A549 treated with Mapracorat at 1 μM for 4 hours (cell line): Measurements from ENCODE around the gene EMD. TPM values are rescaled to one million over a fixed set of nuclear protein-coding genes. Genes with fewer than 3 reads are reported as not detected.

ENCODE experiments used
- total RNA-seq: library from RNA; stranded (reverse); fragments of 200-300 nt; extraction: Qiagen RNA extraction; gene quantifications from 5 replicates; pipeline ENCODE4 v1.2.3, GENCODE V29; 2022

EMD gene
- 137 to 168 TPM (median 157 TPM) in 5 replicates for total RNA-seq

DNA sequence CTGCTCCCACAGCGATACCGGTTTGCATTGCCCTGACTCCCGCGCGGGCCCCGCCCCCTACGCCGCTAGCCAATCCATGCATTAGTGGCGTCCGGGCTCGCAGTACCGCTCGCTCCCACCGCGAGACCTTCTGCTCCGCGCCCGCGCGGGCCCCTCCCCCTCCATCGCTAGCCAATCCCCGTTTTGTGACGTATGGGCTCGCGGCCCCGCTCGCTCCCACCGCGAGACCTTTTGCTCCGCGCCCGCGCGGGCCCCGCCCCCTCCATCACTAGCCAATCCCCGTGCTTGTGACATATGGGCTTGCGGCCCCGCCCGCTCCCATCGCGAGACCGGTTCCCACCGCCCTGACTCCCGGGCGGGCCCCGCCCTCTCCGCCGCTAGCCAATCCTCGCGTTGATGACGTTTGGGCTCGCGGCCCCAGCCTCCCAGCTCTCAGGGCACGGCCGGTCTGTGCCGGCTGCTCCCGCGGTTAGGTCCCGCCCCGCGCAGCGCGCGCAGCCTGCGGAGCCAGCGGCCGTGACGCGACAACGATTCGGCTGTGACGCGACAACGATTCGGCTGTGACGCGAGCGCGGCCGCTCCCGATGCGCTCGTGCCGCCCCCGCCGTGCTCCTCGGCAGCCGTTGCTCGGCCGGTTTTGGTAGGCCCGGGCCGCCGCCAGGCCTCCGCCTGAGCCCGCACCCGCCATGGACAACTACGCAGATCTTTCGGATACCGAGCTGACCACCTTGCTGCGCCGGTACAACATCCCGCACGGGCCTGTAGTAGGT is at the start of gene EMD:
EMD (plus strand) TSS at position 497 of the 770 bp plus-strand sequence; CDS start at position 687, 190 bp downstream.

DNA sequence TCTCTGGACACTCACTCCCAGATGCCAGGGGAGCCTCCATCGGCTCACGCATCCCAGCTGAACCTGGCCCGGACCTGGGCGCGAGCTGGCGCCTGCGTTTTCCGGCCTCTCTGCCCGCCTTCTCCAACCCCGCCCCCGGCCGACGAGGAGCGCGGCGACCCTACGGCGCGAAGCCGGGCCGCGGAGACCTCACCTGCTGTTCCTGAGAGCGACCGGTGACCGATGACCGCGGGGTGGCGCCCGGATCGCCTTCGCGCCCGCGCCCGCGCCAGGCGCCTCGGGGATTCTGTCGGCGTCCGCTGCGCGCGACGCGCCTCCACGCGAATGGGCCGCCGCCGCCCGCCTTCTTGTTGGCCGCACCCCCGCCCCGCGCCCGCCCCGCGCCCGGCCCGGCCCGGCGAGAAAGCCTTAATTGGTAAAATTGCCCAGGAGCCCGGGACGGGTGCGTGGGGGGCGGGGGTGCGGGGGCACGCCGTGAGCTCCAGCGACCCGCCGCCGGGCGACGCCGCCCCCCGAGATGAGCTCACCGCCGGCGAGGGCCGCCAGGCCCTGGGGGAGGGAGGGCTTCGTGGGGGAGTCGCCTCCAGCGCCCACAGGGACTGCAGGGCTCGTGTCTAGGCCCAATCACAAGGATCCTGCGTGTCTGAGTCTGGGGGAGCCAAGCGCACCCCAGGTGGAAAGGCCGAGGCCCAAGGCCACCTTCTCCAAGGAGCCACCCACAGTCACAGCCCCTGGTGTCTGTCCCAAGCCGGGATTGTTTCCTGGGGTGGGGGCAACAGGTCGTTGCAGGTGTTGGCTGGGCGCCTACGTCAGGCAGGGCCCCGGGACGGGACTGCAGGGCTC is 4.6 kb upstream of the EMD start, which contains the start of gene FLNA:
FLNA (minus strand) TSS at position 322 of the 843 bp plus-strand sequence. CDS start 3,389 bp downstream, outside the sequence.

DNA sequence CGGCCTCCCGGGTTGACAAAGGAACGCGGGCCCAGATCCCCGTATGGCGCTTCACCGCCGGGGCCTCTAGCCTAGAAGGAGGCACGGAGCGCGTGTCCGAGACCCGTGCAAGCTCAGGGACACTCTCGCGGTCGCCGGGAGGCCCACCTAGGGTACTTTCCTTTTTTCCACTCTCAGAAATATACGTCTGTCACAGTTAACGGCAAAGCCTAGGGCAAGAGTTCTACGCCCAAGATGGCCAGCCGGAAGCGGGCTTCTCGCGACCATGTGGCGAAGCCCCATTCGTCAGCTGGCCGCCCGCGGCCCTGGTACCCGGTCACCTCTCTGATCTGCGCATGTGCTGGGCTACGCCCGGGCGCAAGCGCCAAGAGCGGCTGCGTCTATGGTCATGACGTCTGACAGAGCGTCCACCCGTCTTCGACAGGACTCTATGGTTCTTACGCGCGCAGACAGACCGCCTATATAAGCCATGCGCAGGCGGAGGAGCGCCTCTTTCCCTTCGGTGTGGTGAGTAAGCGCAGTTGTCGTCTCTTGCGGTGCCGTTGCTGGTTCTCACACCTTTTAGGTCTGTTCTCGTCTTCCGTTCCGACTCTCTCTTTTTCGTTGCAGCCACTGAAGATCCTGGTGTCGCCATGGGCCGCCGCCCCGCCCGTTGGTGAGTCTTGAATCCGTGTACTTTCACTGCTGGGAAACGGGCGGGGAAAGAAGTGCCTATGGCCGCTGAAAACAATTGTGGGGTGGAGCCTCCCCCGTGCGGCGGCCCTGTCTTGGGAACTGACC is 19.0 kb downstream of the EMD start, which contains the start of gene RPL10:
RPL10 (plus strand) TSS at position 490 of the 780 bp plus-strand sequence; CDS start at position 633, 143 bp downstream.

DNA sequence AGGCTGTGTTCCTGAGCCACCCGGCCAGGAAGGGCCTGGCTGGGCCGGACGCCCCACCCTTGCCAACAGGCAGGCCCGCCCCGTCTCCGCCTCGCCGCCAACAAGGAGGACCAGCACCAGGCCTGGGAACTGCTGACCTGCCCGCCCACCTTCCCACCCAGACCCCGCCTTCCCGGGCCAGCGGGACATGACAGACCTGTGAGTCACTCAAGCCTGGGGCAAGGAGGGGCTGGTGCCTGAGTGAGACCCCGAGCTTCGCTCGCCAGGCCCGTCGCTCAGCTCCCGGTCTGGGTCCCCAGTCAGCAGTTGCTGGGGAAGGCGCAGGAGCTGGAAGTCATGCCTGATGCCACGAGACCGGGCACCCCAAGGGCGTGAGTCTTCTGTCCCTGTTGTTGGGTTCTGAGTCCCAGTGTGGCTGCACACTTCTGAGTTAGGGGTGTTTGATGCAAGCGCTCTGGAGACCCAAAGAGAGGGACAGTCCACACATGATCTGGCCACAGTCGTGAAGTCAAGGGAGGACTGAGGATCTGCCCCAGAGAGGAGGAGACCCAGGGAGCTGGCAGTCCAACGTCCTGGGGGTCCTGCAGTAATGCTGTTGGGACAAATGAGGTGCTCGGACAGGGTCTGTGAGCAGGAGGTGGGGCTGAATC is 30.3 kb downstream of the EMD start, which contains the start of gene DNASE1L1:
DNASE1L1 (minus strand) TSS at position 33 of the 650 bp plus-strand sequence. CDS start 3,686 bp downstream, outside the sequence.

DNA sequence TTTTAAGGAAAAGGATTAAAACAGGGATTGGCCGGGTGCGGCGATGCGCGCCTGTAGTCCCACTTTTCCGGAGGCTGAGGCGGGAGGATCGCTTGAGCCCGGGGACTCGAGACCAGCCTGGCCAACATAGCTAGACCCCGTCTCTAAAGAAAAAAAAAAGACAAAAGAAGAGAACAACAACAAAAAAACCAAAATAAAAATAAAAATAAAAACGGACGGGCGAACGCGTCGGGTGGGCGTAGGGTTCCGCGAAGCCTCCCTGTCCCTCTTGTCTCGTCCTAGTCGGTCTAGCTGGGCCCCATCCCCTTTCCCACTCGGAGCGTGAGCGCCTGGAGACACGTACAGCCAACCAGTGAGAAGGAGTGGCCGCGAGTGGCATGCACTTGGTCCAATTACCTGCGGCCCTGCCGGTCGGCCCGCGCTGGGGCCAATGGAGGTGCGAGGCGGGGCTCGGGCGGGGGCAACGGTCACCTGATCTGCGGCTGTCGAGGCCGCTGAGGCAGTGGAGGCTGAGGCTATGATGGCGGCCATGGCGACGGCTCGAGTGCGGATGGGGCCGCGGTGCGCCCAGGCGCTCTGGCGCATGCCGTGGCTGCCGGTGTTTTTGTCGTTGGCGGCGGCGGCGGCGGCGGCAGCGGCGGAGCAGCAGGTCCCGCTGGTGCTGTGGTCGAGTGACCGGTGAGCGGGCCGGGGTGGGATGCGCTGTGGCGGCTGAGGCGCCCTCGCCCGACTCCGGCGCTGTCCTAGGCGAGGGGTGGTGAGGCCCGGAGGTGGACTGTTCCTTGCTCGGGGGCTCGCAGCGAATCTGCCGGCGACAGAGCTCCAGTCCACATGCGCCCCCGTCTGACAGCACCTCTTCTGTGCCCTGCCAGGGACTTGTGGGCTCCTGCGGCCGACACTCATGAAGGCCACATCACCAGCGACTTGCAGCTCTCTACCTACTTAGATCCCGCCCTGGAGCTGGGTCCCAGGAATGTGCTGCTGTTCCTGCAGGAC is 49.4 kb downstream of the EMD start, which contains the start of gene ATP6AP1:
ATP6AP1 (plus strand) TSS at position 502 of the 996 bp plus-strand sequence; CDS start at position 518, 16 bp downstream.

Other genes starting within 250 kb of the EMD start
- gene OPN1LW, start 235.1 kb upstream of the EMD start, total RNA-seq = not detected in 5 replicates
- gene OPN1MW, start 196.7 kb upstream of the EMD start, total RNA-seq = not detected in 5 replicates
- gene OPN1MW2, start 159.5 kb upstream of the EMD start, total RNA-seq = not detected in 5 replicates
- not detected in 5 replicates for gene OPN1MW3, start 121.7 kb upstream of the EMD start, total RNA-seq
- not detected in 5 replicates for gene TEX28, start 84.2 kb upstream of the EMD start, total RNA-seq
- 0.10 to 0.34 TPM in 2 of 5 replicates, not detected in the others for gene TKTL1, start 83.5 kb upstream of the EMD start, total RNA-seq
- 1,424 to 1,705 TPM (median 1,562 TPM) in 5 replicates for gene FLNA, start 4.7 kb upstream of the EMD start, total RNA-seq
- 5,331 to 5,684 TPM (median 5,492 TPM) in 5 replicates for gene RPL10, start 19.1 kb downstream of the EMD start, total RNA-seq
- gene DNASE1L1, start 30.0 kb downstream of the EMD start, total RNA-seq = 26.3 to 35.0 TPM (median 30.5 TPM) in 5 replicates
- 30.7 to 42.5 TPM (median 41.1 TPM) in 5 replicates for gene TAFAZZIN, start 32.2 kb downstream of the EMD start, total RNA-seq
- gene ATP6AP1, start 49.4 kb downstream of the EMD start, total RNA-seq = 80.3 to 111 TPM (median 104 TPM) in 5 replicates
- gene GDI1, start 57.9 kb downstream of the EMD start, total RNA-seq = 96.6 to 108 TPM (median 102 TPM) in 5 replicates
- gene FAM50A, start 64.8 kb downstream of the EMD start, total RNA-seq = 96.4 to 128 TPM (median 111 TPM) in 5 replicates
- gene PLXNA3, start 79.0 kb downstream of the EMD start, total RNA-seq = 9.4 to 21.7 TPM (median 13.8 TPM) in 5 replicates
- gene LAGE3, start 100.0 kb downstream of the EMD start, total RNA-seq = 46.6 to 72.5 TPM (median 69.3 TPM) in 5 replicates
- 60.6 to 74.3 TPM (median 69.8 TPM) in 5 replicates for gene UBL4A, start 107.3 kb downstream of the EMD start, total RNA-seq
- gene SLC10A3, start 111.3 kb downstream of the EMD start, total RNA-seq = 29.9 to 42.7 TPM (median 41.5 TPM) in 5 replicates
- 30.7 to 48.5 TPM (median 45.5 TPM) in 5 replicates for gene FAM3A, start 136.9 kb downstream of the EMD start, total RNA-seq
- 1,294 to 1,535 TPM (median 1,398 TPM) in 5 replicates for gene G6PD, start 167.6 kb downstream of the EMD start, total RNA-seq
- 34.5 to 47.0 TPM (median 43.8 TPM) in 5 replicates for gene IKBKG, start 168.3 kb downstream of the EMD start, total RNA-seq
- not detected in 5 replicates for gene CTAG1A, start 205.8 kb downstream of the EMD start, total RNA-seq
- gene CTAG1B, start 240.0 kb downstream of the EMD start, total RNA-seq = not detected in 5 replicates